IMR-90 (cell line): ENCODE data around the gene CYP46A1. TPM values are rescaled to one million over a fixed set of nuclear protein-coding genes. Genes with fewer than 3 reads are reported as not detected.

Source experiments
- ATAC-seq: fragments of 200-7000 bp; cut with Tn5 transposase; 2 replicates; pipeline ENCODE4 v1.9.1; 2020; ENCODE audit warnings: low read depth, mild to moderate bottlenecking, moderate library complexity
- BruUV-seq: library from RNA; stranded (reverse); fragments of 400-500 nt; replicated peaks from 2 replicates; lab custom pipeline; 2021; lab: Mats Ljungman, UMichigan
- CTCF ChIA-PET: fragments of 300-600 bp; formaldehyde crosslinking; extraction: SDS; loops from one replicate; lab custom pipeline; 2021; ENCODE audit warnings: antibody characterized with exemption; lab: Yijun Ruan, JAX
- POLR2A ChIA-PET: fragments of 300-600 bp; sonication (Branson Sonifier 250); formaldehyde crosslinking; loops from one replicate; lab custom pipeline; 2022; ENCODE audit warnings: antibody characterized with exemption; ENCODE audit not compliant: unreplicated experiment; lab: Charles Lee
- DNase-seq: peaks from one replicate; pipeline ENCODE4 v3.0.0; 2013
- H2AFZ ChIP-seq: replicated peaks from 2 replicates; pipeline ENCODE3; 2013; ENCODE audit warnings: low read length, mild to moderate bottlenecking; ENCODE audit not compliant: poor library complexity
- H2AK5ac ChIP-seq: 2 replicates; pipeline ENCODE4 v1.6.1; 2013; ENCODE audit warnings: low read depth, low read length, inconsistent platforms
- H2AK9ac ChIP-seq: replicated peaks from 2 replicates; pipeline ENCODE3; 2013; ENCODE audit warnings: mild to moderate bottlenecking, low read depth, low read length, moderate library complexity; ENCODE audit not compliant: poor library complexity
- H2BK120ac ChIP-seq: 2 replicates; pipeline ENCODE4 v1.6.1; 2013; ENCODE audit warnings: low read depth, low read length, inconsistent platforms
- H2BK15ac ChIP-seq: 3 replicates; pipeline ENCODE4 v1.6.1; 2013; ENCODE audit warnings: low read depth, low read length, inconsistent platforms
- H2BK20ac ChIP-seq: 2 replicates; pipeline ENCODE4 v1.6.1; 2013; ENCODE audit warnings: low read depth, mild to moderate bottlenecking, inconsistent platforms, low read length, moderate library complexity
- H2BK5ac ChIP-seq: 2 replicates; pipeline ENCODE4 v1.6.1; 2013; ENCODE audit warnings: mild to moderate bottlenecking, low read depth, low read length, inconsistent platforms; ENCODE audit not compliant: poor library complexity, severe bottlenecking
- H3K14ac ChIP-seq: replicated peaks from 2 replicates; pipeline ENCODE4 v1.6.1; 2013; ENCODE audit warnings: low read depth, low read length, inconsistent platforms
- H3K18ac ChIP-seq: 2 replicates; pipeline ENCODE4 v1.6.1; 2013; ENCODE audit warnings: low read depth, low read length, control low read depth
- H3K23ac ChIP-seq: 2 replicates; pipeline ENCODE4 v1.6.1; 2013; ENCODE audit warnings: low read depth, low read length, inconsistent platforms
- H3K27ac ChIP-seq: 2 replicates; pipeline ENCODE4 v1.5.1; 2013; ENCODE audit warnings: mild to moderate bottlenecking, control low read depth, low read length; ENCODE audit not compliant: insufficient read depth
- H3K27me3 ChIP-seq: 2 replicates; pipeline ENCODE4 v1.6.1; 2013; ENCODE audit warnings: low read length; ENCODE audit not compliant: control insufficient read depth, insufficient read depth
- H3K36me3 ChIP-seq: 2 replicates; pipeline ENCODE4 v1.6.1; 2013; ENCODE audit warnings: low read length, mixed read lengths; ENCODE audit not compliant: control insufficient read depth, insufficient read depth
- H3K4ac ChIP-seq: 2 replicates; pipeline ENCODE4 v1.6.1; 2013; ENCODE audit warnings: low read depth, low read length, inconsistent platforms
- H3K4me1 ChIP-seq: 2 replicates; pipeline ENCODE4 v1.6.1; 2013; ENCODE audit warnings: low read length, mixed read lengths; ENCODE audit not compliant: control insufficient read depth, insufficient read depth
- H3K4me2 ChIP-seq: 2 replicates; pipeline ENCODE4 v1.6.1; 2013; ENCODE audit warnings: low read depth, mild to moderate bottlenecking, control low read depth, low read length, moderate library complexity
- H3K4me3 ChIP-seq: 2 replicates; pipeline ENCODE4 v1.5.1; 2013; ENCODE audit warnings: low read depth, mild to moderate bottlenecking, control low read depth, low read length, moderate library complexity; ENCODE audit not compliant: insufficient read depth
- H3K56ac ChIP-seq: 2 replicates; pipeline ENCODE4 v1.6.1; 2013; ENCODE audit warnings: low read length, inconsistent platforms; ENCODE audit not compliant: insufficient read depth; ENCODE audit errors: extremely low read depth
- H3K79me1 ChIP-seq, 2 experiments: 2 replicates each; pipeline ENCODE4 v1.6.1; 2013; ENCODE audit warnings: low read length in 2 of 2, inconsistent platforms in 1 of 2, low read depth in 1 of 2
- H3K9ac ChIP-seq: 2 replicates; pipeline ENCODE4 v1.6.1; 2013; ENCODE audit warnings: low read depth, low read length, control low read depth
- H3K9me1 ChIP-seq: 2 replicates; pipeline ENCODE4 v1.6.1; 2013; ENCODE audit warnings: low read length, inconsistent platforms; ENCODE audit not compliant: insufficient read depth
- H3K9me3 ChIP-seq: 2 replicates; pipeline ENCODE4 v1.6.1; 2013; ENCODE audit warnings: low read length; ENCODE audit not compliant: control insufficient read depth, insufficient read depth
- H4K20me1 ChIP-seq: 2 replicates; pipeline ENCODE4 v1.6.1; 2013; ENCODE audit warnings: low read length, inconsistent platforms; ENCODE audit not compliant: insufficient read depth
- H4K5ac ChIP-seq: 2 replicates; pipeline ENCODE4 v1.6.1; 2013; ENCODE audit warnings: mild to moderate bottlenecking, low read depth, low read length, control low read depth
- H4K8ac ChIP-seq, 2 experiments: 2 replicates each; pipeline ENCODE4 v1.6.1; 2013; ENCODE audit warnings: low read depth in 2 of 2, low read length in 2 of 2, control low read depth in 1 of 2, inconsistent platforms in 1 of 2
- H4K91ac ChIP-seq: 2 replicates; pipeline ENCODE4 v1.6.1; 2013; ENCODE audit warnings: low read depth, low read length, inconsistent platforms; ENCODE audit not compliant: insufficient read depth
- BHLHE40 ChIP-seq: fragments of 150-350 bp; IDR thresholded peaks from 2 replicates; pipeline ENCODE4 v1.6.1; 2016; ENCODE audit warnings: mild to moderate bottlenecking, low read depth, low read length
- CHD1 ChIP-seq: IDR thresholded peaks from 2 replicates; pipeline ENCODE4 v1.6.1; 2012; ENCODE audit warnings: low read depth, low read length, improper control_type of control experiment
- FOS ChIP-seq: fragments of 150-350 bp; IDR thresholded peaks from 2 replicates; pipeline ENCODE4 v1.6.1; 2016; ENCODE audit warnings: low read depth, low read length
- MAFK ChIP-seq: IDR thresholded peaks from 2 replicates; pipeline ENCODE4 v1.6.1; 2012; ENCODE audit warnings: low read depth, low read length, improper control_type of control experiment
- WGBS, 2 experiments: methylation state at CpG; one replicate each; pipeline versions ENCODE4 v1.1.5 to v1.1.7; 2013; ENCODE audit warnings: missing lambda C conversion rate in 2 of 2; ENCODE audit not compliant: insufficient read length in 1 of 2; ENCODE audit errors: extremely low coverage in 2 of 2; 5-methylcytosine and 5-hydroxymethylcytosine counted together
- dilution Hi-C: fragments of 300-500 bp; cut with HindIII; formaldehyde crosslinking; loops from one replicate; pipeline ENCODE4 v1.14.3; 2018; ENCODE audit warnings: low sequenced_read_pairs; ENCODE audit not compliant: unreplicated experiment
- in situ Hi-C: fragments of 300-500 bp; cut with MboI; formaldehyde crosslinking; loops from 3 replicates; pipeline ENCODE4 v1.14.3; 2019; ENCODE audit warnings: low sequenced_read_pairs, inconsistent platforms, mixed read lengths
- intact Hi-C: fragments of 100-400 bp; cut with micrococcal nuclease; formaldehyde crosslinking; loops from 2 replicates; pipeline ENCODE4 v1.10.0; 2022
- polyA plus RNA-seq, 3 experiments: library from polyadenylated mRNA; depleted of rRNA; stranded (reverse); fragments of >200 nt; gene quantifications; 2 replicates each; pipeline ENCODE4 v1.2.3, GENCODE V29; 2012; ENCODE audit warnings: low replicate concordance in 1 of 3
- total RNA-seq: library from RNA; depleted of rRNA; stranded (reverse); fragments of >200 nt; gene quantifications from 2 replicates; pipeline ENCODE4 v1.2.3, GENCODE V29; 2012

Gene CYP46A1
- total and polyA plus RNA-seq, 2 of the 4 experiments (the other 2 are of a cell fraction), result 0.18 to 0.31 TPM

- POLR2A ChIA-PET, result no interaction called here
- dilution Hi-C loops, result no loop called here
- no TSS peak for BruUV-seq
These were observed 26.4 kb upstream of the CYP46A1 start for GRCh38 chr14:99657645-99658155.

More at GRCh38 chr14:99657645-99658155, 26.4 kb upstream of the CYP46A1 start:
- Histone ChIP-seq H2BK20ac (no peak overlapping the region), H3K56ac (no peak overlapping the region), H2AK5ac (no peak overlapping the region), H2AK9ac (no peak overlapping the region), H3K27me3 (peaks cover 40% of the 10 kb centered on the region), H3K4ac (no peak overlapping the region), H3K23ac (no peak overlapping the region), H3K4me2 (no peak overlapping the region), H3K9me1 (peaks cover 10% of the 10 kb centered on the region; the same call in 1 of the 2 replicates), H2BK5ac (no peak overlapping the region), H3K36me3 (no peaks in the 10 kb centered on the region), H3K14ac (no peak overlapping the region), H2BK120ac (no peak overlapping the region), H3K9me3 (no peaks in the 10 kb centered on the region), H3K18ac (no peak overlapping the region), H3K79me1 (no peaks in the 10 kb centered on the region), H4K20me1 (no peaks in the 10 kb centered on the region), H2BK15ac (no peak overlapping the region), H3K4me3 (no peak overlapping the region), H2AFZ (no peak overlapping the region), H3K4me1 (peaks cover 3% of the 10 kb centered on the region; the same call in 1 of the 2 replicates), H4K8ac (no peak overlapping the region), H3K9ac (no peak overlapping the region), H4K5ac (no peak overlapping the region), H3K27ac (no peak overlapping the region), H4K91ac (no peak overlapping the region)
- WGBS, 2 experiments, result 64% methylated on average over 1 of the region's 1 CpG; no CpG with 5 or more reads in 1 of the 2 experiments
- in situ Hi-C loops, result no loop called here
- CTCF ChIA-PET, result interaction anchor here (1.1 kb wide), 1 partner anchor 242 kb away, joined by 4 read pairs; no protein-coding TSS in a partner anchor
- no peak for DNase-seq
- no peak for ATAC-seq
- intact Hi-C loops, result no loop called here
- no peak for TF ChIP-seq MAFK
- no peak for TF ChIP-seq BHLHE40
- no peak for TF ChIP-seq FOS
- no peak for TF ChIP-seq CHD1
